HG02938 (cell line): Measurements from ENCODE around the gene SPTB.

ENCODE experiments used
- ATAC-seq: cut with Tn5 transposase; IDR thresholded peaks from one replicate; pipeline ENCODE4 v1.9.1; 2021; ENCODE audit warnings: mild to moderate bottlenecking, moderate library complexity; ENCODE audit not compliant: unreplicated experiment

The SPTB gene

GRCh38 chr14:64889352-64889751 lies 9.6 kb upstream of the SPTB start:
- ATAC-seq, result no peak

- no peak for ATAC-seq
Observed at GRCh38 chr14:64885559-64885958, 5.9 kb upstream of the SPTB start.

DNA sequence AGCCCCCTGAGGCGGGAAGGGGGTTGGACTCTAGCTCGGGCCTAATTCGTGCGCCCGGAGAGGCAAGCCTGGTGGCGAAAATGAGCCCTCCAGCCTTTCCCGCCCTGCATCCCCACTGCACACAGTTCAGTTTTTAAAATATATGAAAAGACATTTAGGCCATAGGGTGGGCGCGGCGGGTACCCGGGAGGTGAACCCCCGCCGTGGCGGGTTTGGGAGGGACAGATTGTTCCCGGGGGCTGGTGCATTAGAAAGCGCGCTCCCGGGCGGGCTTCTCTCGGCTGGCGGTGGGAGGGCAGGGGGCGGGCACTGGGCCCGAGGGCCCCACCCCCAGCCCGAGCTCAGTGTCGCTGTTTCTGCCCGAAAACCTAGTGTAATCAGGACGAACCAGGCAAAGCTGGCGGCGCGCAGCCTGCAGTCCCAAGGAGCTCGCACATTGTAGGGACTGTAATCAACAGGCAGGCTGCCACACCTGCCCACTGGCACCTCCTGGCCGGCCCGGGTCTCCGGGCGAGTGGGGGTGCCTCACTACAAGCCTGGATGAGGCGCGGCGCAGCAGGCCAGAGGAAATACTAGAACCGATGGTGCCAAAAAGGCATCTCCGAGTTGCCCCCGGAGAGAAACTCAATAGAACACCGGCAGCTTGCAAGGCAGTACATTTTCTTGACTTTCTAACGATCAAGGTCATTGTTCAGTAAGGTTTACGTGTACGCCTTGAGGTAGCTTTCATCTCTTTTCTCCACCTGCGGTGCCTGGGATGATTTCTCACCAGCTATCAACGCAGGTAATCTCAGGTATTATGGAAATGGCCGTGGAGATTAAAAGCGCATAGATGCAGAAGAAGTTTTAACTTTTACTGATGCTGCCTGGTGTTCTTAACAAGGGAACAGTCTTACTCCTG lies 764 bp upstream of the SPTB start:
- no peak for ATAC-seq

- ATAC-seq, result no peak
Observed at GRCh38 chr14:64878837-64879634, 671 bp downstream of the SPTB start.

DNA sequence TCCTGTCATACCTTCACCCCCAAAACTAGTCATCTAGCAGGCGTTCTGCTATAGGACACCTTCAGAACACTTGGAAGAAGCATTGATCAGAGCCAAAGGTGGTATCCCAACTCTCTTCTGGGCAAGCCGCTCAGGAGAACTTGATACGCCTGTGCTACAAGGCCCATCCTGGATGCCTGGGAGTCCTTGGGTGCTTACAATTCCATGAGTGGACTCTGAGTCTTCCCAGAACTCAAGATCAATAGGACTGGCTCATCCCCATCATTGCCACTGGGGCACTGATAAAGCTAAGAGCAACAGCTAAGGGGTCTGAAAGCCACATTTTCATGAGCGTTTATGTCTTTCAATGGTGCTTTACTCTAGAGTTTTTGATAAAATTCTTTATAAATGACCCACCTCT lies 1.9 kb downstream of the SPTB start:
- ATAC-seq, result no peak

DNA sequence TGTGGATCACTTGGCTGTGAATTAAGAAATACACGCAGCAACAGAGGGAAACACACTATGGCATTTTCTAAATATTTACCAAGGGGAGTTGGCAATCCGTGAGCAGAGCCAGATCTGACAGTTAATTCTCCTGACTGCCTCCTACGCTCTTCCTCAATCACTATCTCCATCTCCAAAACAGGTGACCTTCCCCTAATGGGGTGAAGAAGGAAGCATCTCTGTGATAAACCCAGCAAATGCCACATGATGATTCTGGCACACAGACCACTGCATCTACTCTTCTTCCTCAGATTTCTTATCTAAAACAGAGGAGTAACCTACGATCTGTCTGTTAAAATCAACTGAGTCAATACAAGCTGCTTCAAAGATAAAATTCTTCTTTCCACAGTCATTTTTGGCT lies 4.4 kb downstream of the SPTB start:
- ATAC-seq, result no peak

GRCh38 chr14:64873506-64874219 lies 6.0 kb downstream of the SPTB start:
- ATAC-seq, result no peak

DNA sequence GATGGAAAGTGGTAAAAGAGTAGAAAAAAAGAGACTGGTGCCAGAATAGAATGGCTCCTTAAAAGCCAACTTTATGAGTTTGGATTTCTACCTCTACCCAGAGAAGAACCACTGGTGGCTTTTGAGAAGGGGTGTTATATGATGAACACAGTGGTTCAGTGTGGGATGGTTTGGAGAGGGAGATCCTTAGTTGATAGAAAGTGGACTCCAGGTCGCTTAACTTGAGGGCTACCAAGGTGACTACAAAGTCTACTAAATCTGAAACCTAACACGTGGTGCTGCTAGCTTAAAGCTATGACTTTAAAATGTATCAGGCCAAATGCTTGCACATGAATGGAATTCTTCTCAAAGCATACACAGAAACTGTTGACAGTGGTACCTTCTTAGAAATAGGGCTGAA lies 8.4 kb downstream of the SPTB start:
- ATAC-seq, result no peak

GRCh38 chr14:64870160-64870559 lies 9.5 kb downstream of the SPTB start:
- ATAC-seq, result no peak

- no peak for ATAC-seq
Observed at GRCh38 chr14:64868841-64869240, 10.9 kb downstream of the SPTB start.

- ATAC-seq, result no peak
Observed at GRCh38 chr14:64868379-64868778, 11.3 kb downstream of the SPTB start.

DNA sequence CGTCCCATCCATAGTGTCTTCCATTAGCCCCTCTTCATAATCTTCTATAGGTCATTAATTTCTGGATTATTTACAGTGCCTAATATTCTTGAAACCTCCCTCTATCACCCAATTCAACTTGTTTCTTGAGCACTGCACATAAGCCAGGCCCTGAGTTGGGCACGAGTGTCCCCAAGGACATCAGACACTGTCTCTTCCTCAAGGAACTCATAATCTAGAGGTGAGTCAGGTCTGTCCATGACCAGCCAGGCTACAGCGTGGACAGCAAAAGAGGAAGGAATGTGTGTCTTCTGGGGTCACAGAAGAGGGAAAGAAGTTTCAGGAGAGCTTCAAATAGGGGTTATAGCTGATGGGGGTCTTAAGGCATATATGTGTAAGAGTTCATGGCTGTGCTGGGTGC lies 12.5 kb downstream of the SPTB start:
- no peak for ATAC-seq

DNA sequence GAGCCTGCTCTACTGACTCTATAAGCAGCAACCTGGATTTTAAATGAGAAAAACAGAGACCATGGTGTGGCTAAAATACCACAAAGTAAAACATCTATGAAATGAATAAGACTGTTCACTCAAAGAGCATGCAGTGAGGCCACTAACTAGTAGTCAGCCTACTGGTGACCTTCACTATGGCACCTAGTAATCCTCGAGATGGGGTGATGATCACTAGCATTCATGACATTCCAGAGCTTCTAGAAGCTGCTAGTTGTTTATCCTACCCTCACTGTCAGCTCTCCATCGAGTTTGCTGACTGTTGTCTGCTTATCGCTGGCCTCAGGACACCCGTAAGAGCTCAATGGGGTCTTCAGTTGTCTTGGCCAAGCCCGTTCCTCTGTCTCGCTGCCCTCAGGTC lies 13.7 kb downstream of the SPTB start:
- ATAC-seq, result no peak

DNA sequence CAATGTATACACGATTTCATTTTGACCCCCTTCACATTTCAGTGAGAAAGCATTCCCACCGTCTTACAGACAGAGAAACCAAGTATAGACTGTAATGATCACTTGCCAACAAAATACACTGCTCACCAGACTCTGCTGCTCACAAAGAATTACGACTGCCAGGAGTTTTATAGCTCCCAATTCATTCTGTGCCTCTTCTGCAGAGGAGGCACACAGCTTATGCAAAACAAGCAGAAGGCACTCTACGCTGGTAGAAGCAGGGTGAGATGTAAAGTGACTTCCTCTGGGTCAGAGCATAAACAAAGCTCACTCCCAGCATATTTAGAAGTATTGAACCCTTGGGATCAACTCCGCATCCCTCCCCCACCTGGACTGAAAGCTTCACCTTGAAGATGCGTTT lies 14.6 kb downstream of the SPTB start:
- ATAC-seq, result no peak

- ATAC-seq, result no peak
Observed at GRCh38 chr14:64864258-64864657, 15.4 kb downstream of the SPTB start.

- ATAC-seq, result no peak
Observed at GRCh38 chr14:64861916-64862315, 17.8 kb downstream of the SPTB start.

GRCh38 chr14:64860039-64860438 lies 19.7 kb downstream of the SPTB start:
- no peak for ATAC-seq

DNA sequence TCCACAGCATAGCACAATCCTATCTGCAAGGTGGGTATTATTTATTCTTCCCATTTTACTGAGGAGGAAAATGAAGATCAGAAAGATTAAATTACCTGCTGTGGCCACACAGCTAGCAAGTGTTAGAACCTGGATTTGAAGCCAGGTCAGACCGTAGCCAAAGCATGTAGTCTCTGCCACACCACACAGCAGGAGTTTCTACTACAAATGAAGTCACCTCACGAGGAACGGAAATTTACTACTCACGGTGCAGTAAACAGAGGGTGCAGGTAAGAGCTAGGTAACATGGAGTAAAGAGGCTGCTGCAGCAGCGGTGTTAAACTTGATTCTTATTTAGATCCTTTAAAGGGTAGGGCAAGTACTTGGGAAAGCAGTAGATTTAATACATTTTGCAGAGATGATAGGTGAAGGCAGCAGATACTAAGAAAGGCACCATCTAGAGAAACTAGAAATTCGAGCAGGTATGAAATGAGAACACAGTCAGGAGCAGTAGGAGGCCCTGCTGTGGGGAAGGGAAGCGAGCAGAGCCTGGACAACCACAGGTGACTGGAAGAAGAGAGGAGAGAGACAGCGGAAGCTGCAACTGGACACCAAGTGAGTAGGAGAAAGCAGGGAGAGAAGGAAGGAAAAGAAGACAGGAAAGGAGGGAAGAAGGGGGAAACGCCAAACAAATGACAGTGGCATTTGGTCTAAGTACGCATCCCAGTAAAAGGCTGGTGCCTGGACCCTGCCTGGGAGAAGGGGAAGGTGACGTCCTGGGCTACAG lies 21.5 kb downstream of the SPTB start:
- ATAC-seq, result no peak

DNA sequence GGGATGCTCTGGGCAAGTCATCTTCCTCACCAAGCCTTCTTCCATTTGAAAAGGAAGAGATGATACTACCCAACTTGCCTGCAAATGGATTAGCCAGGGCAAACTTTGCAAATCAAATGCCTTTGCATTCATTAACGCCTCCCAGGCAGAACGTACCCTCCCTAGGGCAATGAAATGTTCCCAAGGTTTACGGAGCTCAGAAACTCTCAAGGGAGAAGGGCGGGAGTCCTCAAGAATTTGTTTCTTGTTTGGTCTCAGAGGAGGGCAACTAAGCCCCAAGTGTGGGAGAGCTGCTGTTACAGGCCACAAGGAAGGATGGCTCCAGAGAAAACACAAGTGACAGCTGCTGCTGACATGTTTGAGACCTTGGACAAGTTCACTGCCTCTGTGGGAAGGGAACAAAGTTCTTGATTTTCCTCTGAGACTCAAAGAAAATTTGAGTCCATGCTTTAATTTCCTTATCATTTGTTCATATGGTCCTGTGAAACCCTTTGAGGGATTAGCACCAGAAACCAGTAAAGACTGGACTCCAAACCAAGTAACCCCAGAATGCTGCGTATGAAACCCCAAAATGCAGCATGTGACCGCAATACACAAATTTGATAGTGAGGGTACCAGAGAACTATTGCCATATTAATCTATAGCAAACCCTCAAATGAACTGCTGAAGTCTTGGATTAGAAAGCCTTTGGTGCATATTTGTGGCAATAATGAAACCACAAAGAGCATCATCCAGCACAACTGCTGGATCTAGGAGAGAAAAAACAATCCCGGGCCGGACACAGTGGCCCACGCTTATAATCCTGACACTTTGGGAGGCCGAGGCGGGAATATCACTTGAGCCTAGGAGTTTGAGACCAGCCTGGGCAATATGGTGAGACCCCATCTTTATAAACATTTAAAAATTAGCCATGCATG lies 22.9 kb downstream of the SPTB start:
- no peak for ATAC-seq
